ENCODE measurements around the gene ADCY3.

DNA sequence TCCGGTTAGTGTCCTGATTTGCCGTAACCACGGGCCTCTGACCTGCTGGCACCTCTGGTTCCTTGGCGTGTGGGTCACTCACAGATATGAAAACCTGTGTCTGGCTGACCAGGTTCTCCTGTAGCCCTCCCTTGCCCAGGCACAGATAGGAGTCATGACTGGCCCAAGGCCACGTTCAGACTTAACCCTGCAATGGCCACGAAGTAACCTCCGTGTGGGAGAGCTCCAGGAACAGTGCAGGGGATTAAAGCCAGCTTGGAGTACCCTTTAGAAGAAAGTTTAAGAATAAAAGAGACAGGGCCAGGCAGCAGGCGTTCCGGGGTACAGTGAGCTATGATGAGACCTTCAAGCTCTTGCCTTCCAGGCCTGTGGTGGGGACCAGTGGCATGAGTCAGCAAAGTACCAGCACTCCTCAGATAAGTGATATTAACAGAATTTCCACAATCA, 101.3 kb downstream of the ADCY3 start:
- TF ChIP-seq, protein P1, sequence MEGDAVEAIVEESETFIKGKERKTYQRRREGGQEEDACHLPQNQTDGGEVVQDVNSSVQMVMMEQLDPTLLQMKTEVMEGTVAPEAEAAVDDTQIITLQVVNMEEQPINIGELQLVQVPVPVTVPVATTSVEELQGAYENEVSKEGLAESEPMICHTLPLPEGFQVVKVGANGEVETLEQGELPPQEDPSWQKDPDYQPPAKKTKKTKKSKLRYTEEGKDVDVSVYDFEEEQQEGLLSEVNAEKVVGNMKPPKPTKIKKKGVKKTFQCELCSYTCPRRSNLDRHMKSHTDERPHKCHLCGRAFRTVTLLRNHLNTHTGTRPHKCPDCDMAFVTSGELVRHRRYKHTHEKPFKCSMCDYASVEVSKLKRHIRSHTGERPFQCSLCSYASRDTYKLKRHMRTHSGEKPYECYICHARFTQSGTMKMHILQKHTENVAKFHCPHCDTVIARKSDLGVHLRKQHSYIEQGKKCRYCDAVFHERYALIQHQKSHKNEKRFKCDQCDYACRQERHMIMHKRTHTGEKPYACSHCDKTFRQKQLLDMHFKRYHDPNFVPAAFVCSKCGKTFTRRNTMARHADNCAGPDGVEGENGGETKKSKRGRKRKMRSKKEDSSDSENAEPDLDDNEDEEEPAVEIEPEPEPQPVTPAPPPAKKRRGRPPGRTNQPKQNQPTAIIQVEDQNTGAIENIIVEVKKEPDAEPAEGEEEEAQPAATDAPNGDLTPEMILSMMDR (conservative IDR thresholded peaks at IDR 0.05; ENCODE audit: low read length): no peak
- TF ChIP-seq EZH2phosphoT487 (IDR thresholded peaks at IDR 0.05; ENCODE audit: borderline replicate concordance): no peak

All from Loucy (cell line).